ENCODE measurements around the gene FXR1.
A peak's percentile ranks its signal among the peaks of the same experiment; 100 is the strongest.
"Not testable (repeated sequence)": the region's sequence is repeated elsewhere in the genome, so short reads cannot be mapped to it uniquely, and the experiment has no call there.

The FXR1 gene

GRCh38 chr3:180983136-180983535, 70.7 kb downstream of the FXR1 start:
- DNase-seq (ENCODE audit: extremely low read depth, low read depth): no peak
- no peak for TF ChIP-seq CTCF (IDR thresholded peaks at IDR 0.05; ENCODE audit: low read depth, low read length)

- DNase-seq (ENCODE audit: extremely low read depth, low read depth): not testable (repeated sequence)
Observed at GRCh38 chr3:180986366-180986765, 73.9 kb downstream of the FXR1 start.

- no peak for TF ChIP-seq CTCF (IDR thresholded peaks at IDR 0.05; ENCODE audit: low read depth, low read length)
- no peak for DNase-seq (ENCODE audit: extremely low read depth, low read depth)
Observed at GRCh38 chr3:180987344-180987743, 74.9 kb downstream of the FXR1 start.

GRCh38 chr3:180989291-180990163, 77.1 kb downstream of the FXR1 start, which contains the start of gene DNAJC19:
Gene DNAJC19, minus strand, starts transcription at chr3:180989736. Its CDS starts 134 bp downstream, at chr3:180989602.
- peak; percentile 91 for DNase-seq (ENCODE audit: extremely low read depth, low read depth)
- no peak for TF ChIP-seq CTCF (IDR thresholded peaks at IDR 0.05; ENCODE audit: low read depth, low read length)

GRCh38 chr3:180990505-180990904, 78.0 kb downstream of the FXR1 start:
- TF ChIP-seq CTCF (IDR thresholded peaks at IDR 0.05; ENCODE audit: low read depth, low read length): no peak

GRCh38 chr3:180996415-180996932, 84.0 kb downstream of the FXR1 start:
- TF ChIP-seq CTCF (IDR thresholded peaks at IDR 0.05; ENCODE audit: low read depth, low read length): no peak
- DNase-seq (ENCODE audit: extremely low read depth, low read depth): no peak

More at GRCh38 chr3:180990505-180990904, 78.0 kb downstream of the FXR1 start:
- DNase-seq (ENCODE audit: extremely low read depth, low read depth): no peak

- DNase-seq (ENCODE audit: extremely low read depth, low read depth): not testable (repeated sequence)
Observed at GRCh38 chr3:181002331-181002730, 89.9 kb downstream of the FXR1 start.

- DNase-seq (ENCODE audit: extremely low read depth, low read depth): not testable (repeated sequence)
Observed at GRCh38 chr3:181003469-181003868, 91.0 kb downstream of the FXR1 start.

- TF ChIP-seq CTCF (IDR thresholded peaks at IDR 0.05; ENCODE audit: low read depth, low read length): no peak
- DNase-seq (ENCODE audit: extremely low read depth, low read depth): no peak
Observed at GRCh38 chr3:181006541-181006940, 94.1 kb downstream of the FXR1 start.

All from AG09319 (cell line).